KG1 (cell line): ENCODE data around the gene REEP6.

ENCODE experiments used
- DNase-seq: peaks from one replicate; lab custom pipeline; 2025; lab: John Stamatoyannopoulos, UW

The REEP6 gene

DNA sequence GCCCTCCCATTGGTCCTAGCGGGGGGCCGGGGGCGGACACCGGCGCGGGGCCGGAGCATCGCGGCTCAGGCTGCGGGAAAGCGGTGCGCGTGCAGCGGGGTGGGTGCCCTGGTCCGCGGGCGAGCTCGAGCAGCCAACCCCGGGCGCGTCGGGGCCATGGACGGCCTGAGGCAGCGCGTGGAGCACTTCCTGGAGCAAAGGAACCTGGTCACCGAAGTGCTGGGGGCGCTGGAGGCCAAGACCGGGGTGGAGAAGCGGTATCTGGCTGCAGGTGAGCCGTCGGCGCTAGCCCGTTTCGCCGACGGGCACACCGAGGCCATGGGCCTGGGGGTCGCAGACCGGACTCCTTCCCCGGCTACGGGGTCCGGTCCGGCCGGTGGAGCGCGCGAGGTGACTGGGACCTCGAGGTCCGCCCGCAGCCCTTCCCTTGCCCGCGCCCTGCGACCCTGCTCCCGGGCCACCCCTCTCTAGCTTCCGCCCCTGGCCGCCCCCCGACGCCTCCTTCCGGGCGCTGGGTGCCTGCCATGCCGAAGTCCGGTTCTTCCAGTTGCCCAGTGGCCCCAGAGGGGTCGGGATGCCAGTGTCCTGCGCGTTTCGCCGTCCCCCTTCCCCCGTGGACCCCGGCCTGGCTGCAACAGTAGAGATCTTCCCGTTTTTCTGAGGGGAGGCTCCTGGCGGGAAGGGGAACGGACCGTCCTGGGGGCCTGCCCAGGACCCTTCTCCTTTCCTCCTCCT, at the start of gene REEP6:
REEP6 (plus strand) TSS at position 68 of the 735 bp plus-strand sequence; CDS start at position 157, 89 bp downstream.
- DNase-seq: no peak

DNA sequence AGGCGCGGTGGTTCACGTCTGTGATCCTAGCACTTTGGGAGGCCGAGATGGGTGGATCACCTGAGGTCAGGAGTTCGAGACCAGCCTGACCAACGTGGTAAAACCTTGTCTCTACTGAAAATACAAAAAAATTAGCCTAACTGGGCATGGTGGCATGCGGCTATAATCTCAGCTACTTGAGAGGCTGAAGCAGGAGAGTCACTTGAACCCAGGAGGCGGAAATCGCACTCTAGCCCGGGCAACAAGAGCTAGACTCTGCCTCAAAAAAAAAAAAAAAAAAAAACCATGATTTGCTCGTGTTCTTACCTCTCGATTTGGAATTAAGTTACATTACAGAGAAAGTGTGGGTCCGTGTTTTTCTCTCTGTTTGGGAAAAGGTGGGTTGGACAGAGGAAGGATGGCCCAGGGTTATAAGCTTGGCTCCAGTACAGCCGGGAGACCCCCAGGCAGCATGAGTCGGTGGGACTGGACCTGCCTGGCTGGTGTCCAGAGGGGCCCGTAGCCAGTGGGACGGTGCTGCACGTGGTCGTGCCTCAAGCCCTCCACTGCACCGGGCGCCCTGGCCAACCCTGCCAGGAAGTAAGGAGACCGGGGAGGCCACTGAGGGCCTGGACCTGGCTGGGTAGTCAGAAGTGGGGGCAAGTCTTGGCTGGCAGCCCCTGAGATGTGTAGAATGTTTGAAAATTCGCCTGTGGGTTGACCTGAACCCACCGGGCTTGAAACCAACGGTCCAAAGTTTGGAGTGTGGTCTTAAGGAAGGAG, 49.1 kb upstream of the REEP6 start:
- DNase-seq: no peak

DNA sequence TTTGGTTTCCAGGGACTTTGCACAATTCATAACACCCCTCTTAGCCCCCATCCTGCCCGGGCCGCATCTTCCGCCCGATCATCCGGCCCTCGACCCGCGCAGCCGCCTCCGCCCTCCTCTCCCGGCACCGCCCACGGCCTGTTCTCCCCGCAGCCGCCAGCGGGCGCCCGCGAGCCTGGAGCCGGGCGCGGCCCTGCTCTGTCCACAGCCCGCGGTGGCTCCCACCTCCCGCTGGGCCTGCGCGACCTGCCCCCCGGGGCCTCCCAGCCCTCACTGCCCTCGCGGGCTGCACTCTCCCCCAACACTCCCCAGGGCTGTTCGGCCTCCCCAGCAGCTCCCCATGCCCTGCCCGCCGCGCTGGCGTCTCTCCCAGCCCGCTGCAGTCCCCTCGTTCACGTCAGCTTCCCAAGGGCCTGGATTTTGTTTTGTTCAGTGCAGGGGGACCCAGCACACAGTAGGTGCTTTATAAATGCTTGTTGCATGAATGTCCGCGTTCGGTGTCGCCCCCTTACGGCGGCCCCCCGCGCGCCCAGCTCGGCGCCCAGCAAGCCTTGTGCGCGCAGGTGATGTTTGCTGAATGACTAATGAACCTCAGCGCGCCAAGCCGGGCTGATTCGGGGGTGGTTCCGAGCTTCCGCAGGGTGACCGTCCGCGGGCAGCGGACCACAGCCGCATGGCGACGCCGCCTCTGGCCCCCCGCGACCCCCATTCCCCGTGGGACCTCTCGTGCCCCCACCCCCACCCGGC, 45.6 kb upstream of the REEP6 start:
- peak; percentile 6 for DNase-seq

DNA sequence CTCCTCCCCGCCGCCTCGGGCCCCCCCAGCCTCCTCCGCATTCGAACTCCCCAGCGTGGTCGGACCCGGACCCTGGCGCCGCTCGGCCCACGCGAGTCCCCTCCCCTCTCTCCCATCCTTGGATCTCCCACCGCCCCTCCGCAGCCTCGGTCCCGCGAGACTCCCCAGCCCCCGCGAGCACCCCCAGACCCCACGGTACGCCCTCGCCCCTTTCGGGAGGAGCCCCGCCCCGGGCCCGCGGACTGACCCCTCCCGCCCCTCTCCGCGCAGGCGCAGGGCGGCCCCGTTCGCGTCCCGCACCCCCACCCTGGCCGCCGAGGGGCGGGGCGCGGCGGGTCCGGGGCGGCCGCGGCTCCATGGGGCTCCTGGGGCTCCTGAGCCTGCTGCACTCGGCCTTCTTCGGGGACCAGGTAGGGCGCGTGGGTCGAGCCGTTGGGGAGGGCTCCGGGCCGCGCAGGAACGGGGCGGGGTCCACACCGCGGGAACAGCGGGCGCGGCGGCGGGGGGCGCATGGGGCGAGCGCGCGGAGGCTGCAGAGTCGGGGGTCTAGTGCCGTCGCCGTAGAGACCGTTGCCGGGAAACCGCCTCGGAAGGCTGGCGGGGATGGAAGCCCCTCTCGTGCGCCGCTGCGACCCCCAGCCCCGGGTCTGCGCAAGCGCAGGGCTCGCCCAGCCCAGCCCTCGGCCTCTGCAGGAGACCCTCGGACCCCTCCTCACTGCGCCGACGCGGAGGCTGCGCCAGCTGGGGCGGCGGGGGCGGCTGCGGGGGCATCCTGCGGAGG, 44.9 kb upstream of the REEP6 start:
- DNase-seq: no peak

DNA sequence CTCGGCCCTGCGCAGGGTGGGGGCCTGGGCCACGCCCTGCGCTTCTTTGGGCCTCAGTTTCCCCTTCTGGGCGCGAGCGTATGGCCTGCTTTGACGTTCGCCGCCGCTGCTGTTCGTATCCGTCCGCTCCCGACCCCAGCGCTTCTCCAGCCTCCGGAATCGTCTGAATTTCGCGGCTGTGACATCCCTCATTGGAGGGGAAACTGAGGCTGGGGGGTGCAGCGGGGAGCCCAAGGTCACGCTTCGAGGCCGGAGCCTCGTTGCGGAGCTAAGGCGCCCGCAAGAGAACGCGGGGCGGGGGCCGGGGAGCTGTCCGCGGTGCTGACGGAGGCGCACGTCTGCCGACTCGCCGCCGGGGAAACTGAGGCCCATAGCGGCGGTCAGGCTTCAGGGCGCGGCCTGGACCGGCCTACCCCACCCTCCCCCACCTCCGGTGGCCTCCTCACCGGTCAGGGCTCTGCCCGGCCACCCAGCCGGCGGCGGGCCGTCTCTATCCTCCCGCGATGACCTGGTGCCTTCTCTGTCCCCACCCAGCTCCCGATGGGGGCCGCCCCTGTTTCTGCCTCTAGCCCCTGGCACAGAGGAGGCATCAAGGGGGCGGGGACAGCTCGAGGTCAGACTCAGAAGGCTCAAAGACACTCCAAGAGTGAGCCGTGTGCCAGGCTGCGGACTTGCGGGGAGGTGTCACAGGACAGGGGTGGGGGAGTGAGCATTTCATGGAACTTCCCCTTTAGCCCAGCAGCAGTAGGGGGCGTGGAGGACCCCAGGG, 44.1 kb upstream of the REEP6 start:
- no peak for DNase-seq

DNA sequence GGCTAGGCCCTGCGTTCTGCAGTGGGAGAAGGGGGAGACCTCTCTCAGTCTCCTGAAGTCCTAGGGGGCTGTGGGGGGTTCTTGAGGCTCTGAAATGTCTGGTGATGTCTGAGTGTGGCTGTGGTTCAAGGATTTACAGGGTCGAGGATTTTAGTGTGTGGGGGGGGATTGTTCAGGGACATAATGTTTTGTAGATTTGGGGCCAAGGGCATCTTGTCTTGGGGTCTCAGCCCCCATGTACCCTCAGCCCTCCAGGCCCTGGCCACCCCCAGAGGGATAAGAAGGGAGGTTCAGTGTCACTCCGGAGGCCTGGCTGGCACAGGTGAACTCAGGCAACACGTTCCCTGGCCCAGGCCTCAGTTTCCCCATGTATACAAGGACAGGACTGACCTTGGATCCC, 43.5 kb upstream of the REEP6 start:
- DNase-seq: no peak

DNA sequence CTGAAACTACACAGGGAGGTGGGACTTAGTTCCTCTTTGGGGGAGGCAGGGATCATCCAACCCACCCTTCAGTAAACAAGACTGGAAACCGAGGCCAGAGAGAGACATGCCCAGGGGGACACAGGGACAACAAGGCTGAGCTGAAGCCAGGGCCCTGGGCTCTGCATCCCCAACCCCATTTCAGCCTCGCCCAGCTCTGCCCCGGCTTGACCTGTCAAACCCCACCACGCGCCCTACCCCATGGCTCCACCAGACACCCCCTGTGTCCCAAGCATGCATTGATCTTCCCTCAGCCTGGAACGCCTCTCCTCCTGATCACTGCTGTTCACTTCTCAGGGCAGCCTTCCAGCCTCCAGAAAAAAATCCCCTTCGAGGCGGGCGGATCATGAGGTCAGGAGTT, 43.0 kb upstream of the REEP6 start:
- no peak for DNase-seq

DNA sequence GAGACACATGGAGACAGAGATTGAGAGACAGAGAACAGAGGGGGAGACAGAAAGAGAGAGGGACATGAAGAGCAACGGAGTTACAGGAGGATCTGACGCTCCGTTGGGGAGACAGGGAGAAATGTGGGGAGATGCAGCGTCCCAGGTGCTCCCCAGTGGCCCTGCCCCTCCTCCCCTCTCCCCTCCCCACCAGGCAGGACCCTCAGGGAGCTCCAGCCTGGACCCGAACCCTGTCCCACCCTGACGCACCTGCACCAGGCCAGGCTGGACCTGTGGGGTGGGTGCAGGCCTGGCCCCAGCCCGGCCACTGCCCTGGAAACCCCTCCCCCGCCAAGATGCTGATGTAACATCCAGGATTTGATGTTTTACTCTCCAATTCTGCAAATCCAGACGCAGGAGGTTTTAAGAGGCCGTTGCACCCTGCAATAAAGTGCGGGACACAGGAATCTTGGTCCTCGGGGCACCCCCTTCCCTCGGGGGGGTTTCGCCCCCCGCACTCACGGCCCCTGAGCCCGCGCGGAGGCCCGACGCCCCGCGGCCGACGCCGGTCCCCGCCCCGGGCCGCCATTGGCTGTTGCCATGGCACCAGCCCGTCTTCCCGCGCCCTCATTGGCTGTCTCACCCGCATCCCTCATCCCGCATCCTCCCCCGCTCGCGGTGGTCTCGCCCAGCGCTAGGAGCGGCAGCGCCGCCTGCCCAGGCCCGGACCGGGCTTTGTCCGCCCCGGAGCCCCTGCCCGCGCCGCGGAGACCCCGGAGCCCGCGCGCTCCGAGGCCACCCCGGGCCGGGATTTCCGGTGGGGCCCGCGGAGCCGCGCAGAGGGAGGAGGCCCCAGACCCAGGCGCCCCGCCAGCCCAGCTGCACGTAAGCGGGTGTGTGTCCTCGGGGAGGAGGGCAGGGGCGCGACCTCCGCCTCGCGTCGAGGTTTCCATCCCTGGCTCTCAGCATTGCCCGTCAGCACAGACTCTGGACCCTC, 41.2 kb upstream of the REEP6 start, which contains the start of gene APC2:
APC2 (plus strand) TSS at position 655 of the 976 bp plus-strand sequence. CDS start 2,881 bp downstream, outside the sequence.
- no peak for DNase-seq

DNA sequence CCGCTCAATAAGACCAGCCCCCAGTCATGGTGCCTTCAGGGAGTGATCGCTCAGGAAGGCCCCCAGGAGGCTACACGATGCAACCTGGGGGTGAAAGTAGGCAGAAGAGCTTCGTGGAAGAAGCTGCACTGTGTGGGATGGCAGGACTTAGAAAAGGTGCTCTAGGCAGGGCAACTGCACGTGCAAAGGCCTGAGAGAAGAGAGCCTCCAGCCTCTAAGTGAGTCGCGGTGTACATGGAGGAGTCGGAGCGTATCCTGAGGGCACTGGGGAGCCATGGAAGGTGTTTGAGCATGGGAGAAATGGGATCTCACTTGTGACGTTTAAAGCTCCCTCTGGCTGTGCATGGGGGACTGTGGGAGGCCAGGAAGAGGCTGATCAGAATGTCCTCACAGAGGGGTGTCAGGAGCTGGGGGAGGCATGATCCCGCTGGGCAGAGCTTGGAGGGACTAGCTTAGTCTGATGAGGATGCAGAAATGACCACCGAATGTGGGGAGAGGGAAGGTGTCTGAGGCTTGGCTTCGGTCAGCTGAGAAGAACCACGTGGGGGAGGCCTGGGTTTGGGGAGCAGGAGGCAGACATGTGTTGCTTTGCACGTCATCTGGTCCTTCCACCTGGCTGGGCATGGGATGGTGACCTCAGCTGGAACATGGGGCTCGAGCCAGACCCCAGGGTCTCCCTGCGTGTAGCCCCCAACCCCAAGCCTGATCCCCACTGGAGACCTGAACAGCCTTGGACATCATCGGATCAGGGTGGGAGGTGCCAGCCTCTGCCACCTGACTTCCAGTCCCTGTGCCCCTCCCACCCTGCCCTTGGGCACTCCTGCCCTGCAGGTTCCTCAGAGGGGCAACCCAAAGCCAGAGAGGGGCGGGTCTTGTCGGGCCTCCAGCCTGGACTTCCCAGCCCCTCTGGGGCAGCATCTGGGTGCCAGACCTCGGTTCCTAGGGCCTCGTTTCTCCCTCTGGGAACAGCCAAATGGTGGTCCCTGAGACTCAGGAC, 39.9 kb upstream of the REEP6 start:
- DNase-seq: no peak

DNA sequence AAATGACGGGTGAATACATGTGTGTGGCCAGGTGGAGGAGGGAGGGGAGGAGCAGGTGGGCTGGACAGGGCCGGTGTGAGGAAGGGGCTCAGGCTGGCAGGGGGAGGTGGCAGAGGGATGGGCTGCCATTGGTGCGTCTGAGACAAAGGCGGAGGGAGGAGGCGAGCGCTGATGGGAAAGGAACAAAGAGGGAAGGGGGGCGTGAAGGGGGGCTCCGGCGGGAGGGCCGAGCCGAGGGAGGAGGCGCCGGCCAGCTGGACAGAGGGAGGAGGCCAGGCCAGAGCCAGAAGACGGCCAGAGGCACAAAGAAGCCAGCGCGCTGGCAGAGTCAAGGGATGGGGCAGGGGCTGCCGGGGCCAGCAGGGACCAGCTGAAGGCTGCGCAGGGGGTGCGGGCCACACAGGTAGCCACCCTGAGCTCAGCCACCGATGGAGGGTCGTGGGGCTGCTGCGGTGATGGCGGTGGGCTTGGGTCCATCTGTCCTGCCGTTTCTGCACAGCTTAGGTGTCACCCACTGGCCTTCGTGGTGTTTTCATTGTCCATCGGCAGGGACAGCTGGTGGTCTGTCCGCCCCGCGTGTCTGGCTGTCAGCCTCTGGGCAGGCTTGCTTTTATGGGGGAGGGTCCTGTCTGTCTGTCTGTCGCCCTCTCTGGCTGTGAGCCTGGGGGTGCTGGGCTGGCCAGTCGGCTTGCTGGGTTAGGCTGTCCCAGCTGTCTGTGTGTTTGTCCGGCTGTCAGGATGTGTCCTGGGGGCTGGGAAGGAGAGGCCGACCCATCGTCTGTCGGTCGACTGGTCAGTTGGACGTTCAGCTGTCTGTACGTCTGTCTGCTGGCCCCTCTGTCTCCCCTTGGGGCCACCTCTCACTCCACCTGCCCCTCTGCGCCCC, 38.8 kb upstream of the REEP6 start:
- DNase-seq: no peak

DNA sequence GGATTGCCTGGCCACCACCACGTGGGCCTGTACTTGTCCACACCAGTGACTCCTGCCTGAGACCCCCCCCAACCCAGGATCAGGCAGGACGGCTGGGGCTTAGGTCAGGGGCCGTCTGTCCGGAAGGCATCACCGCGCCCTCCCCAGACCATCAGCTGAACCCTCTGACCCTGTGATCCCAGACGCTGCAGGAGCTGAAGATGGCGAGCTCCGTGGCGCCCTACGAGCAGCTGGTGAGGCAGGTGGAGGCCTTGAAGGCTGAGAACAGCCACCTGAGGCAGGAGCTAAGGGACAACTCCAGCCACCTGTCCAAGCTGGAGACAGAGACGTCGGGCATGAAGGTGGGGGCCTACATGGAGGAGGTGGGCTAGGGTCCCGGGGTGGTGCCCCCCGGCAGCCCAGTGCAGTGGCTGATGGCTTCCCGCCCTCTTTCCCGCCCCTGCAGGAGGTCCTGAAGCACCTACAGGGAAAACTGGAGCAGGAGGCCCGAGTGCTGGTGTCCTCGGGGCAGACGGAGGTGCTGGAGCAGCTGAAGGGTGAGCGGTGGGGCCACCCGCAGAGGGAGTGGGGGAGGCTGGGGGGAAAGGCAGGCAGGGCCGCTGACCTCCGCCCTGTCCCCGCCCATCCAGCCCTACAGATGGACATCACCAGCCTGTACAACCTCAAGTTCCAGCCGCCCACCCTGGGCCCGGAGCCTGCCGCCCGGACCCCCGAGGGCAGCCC, 38.0 kb upstream of the REEP6 start:
- no peak for DNase-seq

DNA sequence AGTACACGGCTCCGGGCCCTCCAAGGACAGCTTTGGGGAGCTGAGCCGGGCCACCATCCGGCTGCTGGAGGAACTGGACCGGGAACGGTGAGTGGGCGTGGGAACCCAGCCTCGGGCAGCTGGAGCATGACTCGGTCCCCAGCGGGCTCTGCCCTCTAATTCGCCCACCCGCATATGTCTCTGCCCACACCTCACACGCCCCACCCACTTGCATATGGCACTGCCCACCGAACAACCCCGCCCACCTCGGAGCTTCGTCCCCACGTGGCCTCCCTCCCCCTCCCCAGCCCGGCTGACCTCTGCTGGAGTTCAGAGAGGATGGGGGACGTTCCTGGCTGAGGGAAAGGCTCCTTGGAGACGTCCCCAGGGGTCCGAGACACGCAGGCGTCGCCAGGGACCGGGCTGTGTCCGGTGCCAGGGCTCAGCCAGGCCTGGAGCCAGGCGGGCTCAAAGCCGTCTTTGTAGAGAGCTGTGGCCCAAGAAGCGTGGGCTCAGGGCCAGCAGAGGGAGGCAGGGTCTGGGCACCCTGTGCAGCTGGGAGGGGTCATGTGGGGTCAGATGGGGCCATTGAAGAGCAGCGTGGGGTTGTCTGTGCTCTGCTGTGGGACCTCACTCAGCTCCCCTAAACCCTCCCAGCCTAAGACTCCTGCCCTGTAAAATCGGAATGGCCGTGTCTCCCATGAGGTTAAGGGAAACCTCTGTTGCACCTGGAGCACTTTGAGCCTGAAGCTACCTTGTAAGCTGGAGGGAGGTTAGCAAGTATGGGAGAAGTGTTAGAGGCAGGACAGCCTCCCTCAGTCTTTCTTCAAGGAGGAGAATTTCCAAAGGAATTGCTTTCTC, 37.2 kb upstream of the REEP6 start:
- DNase-seq: no peak

DNA sequence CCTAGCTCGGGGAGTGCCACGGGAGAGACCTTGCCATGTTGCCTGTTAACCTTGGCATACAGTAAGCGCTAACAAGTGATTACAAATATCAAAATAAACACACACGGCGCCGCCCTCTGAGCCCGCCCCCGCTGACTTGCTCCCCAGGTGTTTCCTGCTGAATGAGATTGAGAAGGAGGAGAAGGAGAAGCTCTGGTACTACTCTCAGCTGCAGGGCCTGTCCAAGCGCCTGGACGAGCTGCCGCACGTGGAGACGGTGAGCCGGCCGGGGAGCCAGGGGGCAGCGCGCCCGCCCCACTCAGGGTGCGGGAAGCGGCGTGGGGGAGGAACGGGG, 36.0 kb upstream of the REEP6 start:
- no peak for DNase-seq

DNA sequence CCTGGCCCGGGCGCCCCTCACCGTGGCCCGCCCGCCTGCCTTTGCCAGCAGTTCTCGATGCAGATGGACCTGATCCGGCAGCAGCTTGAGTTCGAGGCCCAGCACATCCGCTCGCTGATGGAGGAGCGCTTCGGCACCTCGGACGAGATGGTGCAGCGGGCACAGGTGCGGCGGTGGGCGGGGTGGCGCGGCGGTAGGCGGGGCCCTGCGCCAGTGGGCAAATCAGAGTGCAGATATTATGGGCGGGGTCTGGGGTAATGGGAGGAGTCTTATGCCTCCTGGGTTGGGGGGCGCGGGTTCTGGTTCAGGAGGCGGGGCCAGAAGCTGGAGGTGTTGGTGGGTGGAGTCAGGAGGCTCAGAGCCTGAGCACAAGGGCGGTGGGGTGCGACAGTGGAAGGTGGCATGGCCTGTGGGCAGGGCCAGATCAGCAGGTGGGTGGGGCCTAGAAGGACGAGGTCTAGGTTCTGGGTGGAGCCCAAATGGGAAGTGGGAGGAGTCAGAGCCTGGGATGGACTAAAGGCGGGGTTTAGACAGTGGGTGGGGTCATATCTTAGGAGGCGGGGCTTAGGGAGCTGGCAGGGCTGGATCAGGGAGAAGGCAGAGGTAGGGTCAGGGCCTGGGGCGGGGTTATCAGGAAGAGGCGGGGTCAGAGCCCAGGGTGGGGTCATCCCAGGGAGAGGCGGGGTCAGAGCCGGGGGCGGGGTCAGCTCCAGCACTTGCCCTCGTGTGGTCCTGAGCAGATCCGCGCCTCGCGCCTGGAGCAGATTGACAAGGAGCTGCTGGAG, 35.5 kb upstream of the REEP6 start:
- no peak for DNase-seq
